Effector memory CD4-positive, alpha-beta T cell (primary cell): ENCODE results near the gene CDH23.

Source experiments
- DNase-seq, 3 donors: peaks; one replicate each; pipeline ENCODE4 v3.0.0-alpha.2; 2020
- H3K27ac ChIP-seq: 2 replicates; pipeline ENCODE4 v1.7.0; 2013; ENCODE audit warnings: mild to moderate bottlenecking, low read length, moderate library complexity; ENCODE audit not compliant: insufficient read depth, poor library complexity, severe bottlenecking
- H3K27me3 ChIP-seq: replicated peaks from 2 replicates; pipeline ENCODE4 v1.7.0; 2013; ENCODE audit warnings: mild to moderate bottlenecking, low read length; ENCODE audit not compliant: insufficient read depth, control insufficient read depth, poor library complexity, severe bottlenecking
- H3K36me3 ChIP-seq: 2 replicates; pipeline ENCODE4 v1.7.0; 2013; ENCODE audit warnings: mild to moderate bottlenecking, low read length, moderate library complexity; ENCODE audit not compliant: control insufficient read depth, insufficient read depth
- H3K4me1 ChIP-seq: 2 replicates; pipeline ENCODE4 v1.7.0; 2013; ENCODE audit warnings: low read length, mild to moderate bottlenecking; ENCODE audit not compliant: control insufficient read depth, insufficient read depth, poor library complexity, severe bottlenecking
- H3K4me3 ChIP-seq: 2 replicates; pipeline ENCODE4 v1.7.0; 2013; ENCODE audit warnings: low read length, low read depth, mild to moderate bottlenecking; ENCODE audit not compliant: insufficient read depth, poor library complexity, severe bottlenecking
- H3K9me3 ChIP-seq: 2 replicates; pipeline ENCODE4 v1.7.0; 2013; ENCODE audit warnings: mild to moderate bottlenecking, low read length, moderate library complexity; ENCODE audit not compliant: control insufficient read depth

The CDH23 gene

GRCh38 chr10:71637305-71637704 is 240.6 kb downstream of the CDH23 start:
- no peak overlapping the region for H3K27ac ChIP-seq
- H3K4me1 ChIP-seq = no peaks in the 10 kb centered on the region
- no peaks in the 10 kb centered on the region for H3K27me3 ChIP-seq
- no peaks in the 10 kb centered on the region for H3K9me3 ChIP-seq
- H3K4me3 ChIP-seq = no peak overlapping the region
- H3K36me3 ChIP-seq = no peaks in the 10 kb centered on the region
- no peak for DNase-seq

DNA sequence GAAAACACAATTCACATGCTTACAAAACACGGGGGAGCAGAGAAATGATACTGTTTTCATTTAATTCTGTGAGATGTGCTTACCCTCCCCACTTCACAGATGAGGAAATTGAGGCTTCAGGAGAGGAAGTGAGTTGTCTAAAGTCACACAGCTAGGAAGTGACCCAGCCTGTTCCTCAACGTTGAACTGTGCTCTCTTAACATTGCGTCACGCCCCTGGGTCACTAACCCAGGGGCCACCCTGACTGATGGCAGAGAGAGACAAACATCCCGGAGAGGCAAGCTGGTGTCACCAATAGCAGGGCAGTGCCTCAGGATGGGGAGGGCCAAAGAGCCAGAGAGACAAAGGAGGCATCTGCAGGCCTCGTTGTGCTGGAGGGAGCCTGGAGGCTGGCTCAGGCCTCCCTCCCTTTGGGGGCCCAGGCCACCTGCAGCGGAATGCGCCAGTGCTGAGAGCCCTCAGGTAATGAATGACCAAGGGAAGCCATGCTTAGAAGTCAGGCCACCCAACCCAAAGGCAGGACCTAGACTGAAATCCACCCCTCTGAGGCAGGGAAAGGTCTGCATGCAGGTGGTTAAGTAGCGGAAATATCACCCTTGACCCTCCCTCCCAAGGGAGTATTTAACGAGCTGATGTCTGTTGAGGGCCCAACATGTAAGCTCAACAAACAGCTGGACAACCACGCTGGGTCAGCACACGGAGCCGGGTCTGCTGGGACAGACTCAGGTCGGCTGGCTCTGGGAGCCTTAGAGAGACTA is 241.5 kb downstream of the CDH23 start:
- no peaks in the 10 kb centered on the region for H3K4me1 ChIP-seq
- H3K36me3 ChIP-seq = no peaks in the 10 kb centered on the region
- no peak for DNase-seq
- no peak overlapping the region for H3K4me3 ChIP-seq
- no peaks in the 10 kb centered on the region for H3K27me3 ChIP-seq
- H3K27ac ChIP-seq = no peak overlapping the region
- no peaks in the 10 kb centered on the region for H3K9me3 ChIP-seq

DNA sequence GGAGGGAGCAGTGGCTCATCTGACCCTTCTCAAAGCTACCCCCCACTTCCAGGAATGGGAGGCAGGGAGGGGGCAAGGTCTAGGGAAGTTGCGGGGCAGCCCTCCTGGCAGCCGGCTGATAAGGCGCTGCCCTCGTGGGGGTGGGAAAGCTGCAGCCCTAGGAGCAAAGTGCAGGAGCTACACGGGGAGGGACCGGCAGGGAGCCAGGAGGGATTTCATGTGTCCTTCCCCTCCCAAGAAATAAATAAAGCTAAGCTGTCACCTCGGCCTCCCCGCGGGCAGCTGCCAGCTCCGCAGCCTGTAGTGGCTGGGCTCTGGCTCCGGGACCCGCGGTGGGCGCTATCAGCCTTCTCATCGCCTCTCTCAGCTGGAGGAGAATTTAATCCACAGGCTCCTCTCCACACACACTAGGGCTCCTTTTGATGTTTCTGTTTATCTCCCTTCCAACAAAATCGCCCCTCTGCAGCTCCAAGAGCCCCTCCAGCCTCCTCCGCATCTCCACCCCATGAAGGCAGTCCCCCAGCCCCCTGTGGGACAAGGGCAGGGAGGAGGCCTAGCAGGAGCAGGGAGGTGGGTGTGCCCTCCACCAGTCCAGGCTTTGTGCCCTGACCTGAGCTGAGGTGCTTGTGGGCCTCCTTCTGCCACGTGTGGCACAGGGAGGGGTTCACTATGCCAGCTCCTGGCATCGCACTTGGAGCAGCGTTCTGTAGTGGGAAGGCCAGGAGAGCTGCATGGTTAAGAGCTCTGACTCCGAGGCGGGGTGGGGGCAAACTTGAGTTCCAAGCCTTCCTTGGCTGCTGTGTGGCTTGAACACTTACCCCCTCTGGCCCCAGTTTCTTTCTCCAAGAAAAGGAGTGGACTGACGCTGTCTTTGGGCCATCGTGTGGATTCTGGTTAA is 242.4 kb downstream of the CDH23 start:
- H3K27ac ChIP-seq = no peak overlapping the region
- H3K27me3 ChIP-seq = no peaks in the 10 kb centered on the region
- no peak for DNase-seq
- H3K9me3 ChIP-seq = no peaks in the 10 kb centered on the region
- no peaks in the 10 kb centered on the region for H3K36me3 ChIP-seq
- no peak overlapping the region for H3K4me3 ChIP-seq
- no peaks in the 10 kb centered on the region for H3K4me1 ChIP-seq

DNA sequence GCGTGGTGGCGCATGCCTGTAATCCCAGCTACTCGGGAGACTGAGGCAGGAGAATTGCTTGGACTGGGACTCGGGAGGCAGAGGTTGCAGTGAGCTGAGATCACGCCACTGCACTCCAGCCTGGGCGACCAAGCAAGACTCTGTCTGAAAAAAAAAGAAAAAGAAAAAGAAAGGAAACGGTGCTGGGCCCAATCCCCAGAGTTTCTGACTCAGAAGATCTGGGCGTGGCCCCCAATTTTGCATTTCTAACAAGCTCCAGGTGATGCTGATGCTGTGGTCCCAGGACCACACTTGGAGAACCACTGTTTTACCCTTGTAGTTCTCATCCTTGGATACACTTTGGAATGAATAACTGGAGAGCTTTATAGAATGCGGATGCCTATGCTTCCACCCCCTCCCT is 243.9 kb downstream of the CDH23 start:
- Histone ChIP-seq H3K4me3 (no peak overlapping the region), H3K27me3 (no peaks in the 10 kb centered on the region)

DNA sequence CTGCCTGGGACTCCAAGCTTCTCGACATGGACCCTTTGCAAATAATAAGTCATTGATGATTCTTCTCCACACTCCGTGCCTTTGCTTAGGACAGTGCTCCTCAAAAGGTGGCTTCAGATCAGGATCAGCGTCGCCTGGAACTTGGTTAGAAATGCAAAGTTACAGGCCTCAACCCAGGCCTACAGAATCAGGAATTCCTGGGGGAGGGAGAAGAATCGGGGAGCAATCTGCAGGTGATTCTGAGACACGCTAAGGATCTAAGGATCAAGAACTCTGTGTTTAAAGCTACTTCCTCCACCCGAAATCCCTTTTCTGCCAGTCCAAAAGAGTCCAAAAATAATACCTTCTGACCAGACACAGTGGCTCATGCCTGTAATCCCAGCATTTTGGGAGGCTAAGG is 244.7 kb downstream of the CDH23 start:
- H3K27me3 ChIP-seq = no peaks in the 10 kb centered on the region
- no peaks in the 10 kb centered on the region for H3K36me3 ChIP-seq
- H3K4me1 ChIP-seq = no peaks in the 10 kb centered on the region
- DNase-seq = no peak
- H3K27ac ChIP-seq = no peak overlapping the region
- H3K4me3 ChIP-seq = no peak overlapping the region
- H3K9me3 ChIP-seq = no peaks in the 10 kb centered on the region

More for the DNA sequence above, 243.9 kb downstream of the CDH23 start:
- DNase-seq = no peak
- no peaks in the 10 kb centered on the region for H3K9me3 ChIP-seq
- H3K27ac ChIP-seq = no peak overlapping the region
- no peaks in the 10 kb centered on the region for H3K36me3 ChIP-seq
- H3K4me1 ChIP-seq = no peaks in the 10 kb centered on the region

DNA sequence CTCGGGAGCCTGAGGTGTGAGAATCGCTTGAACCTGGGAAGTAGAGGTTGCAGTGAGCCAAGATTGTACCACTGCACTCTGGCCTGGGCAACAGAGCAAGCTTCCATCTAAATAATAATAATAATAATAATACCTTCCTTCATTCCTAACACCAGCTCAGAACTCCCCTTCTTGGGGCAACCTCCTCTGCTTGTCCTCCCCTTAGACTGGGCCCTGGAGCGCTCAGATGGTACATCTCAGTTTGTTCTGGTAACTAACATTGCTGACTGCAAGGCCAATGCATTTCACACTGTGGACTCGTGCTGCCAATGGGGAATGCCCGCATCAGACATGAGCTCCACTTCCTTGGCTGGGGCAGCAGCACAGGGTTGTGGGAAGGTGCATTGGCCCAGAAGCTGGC is 245.3 kb downstream of the CDH23 start:
- Histone ChIP-seq H3K27ac (no peak overlapping the region), H3K9me3 (no peaks in the 10 kb centered on the region), H3K36me3 (no peaks in the 10 kb centered on the region), H3K4me3 (no peak overlapping the region), H3K4me1 (no peaks in the 10 kb centered on the region), H3K27me3 (no peaks in the 10 kb centered on the region)
- no peak for DNase-seq

DNA sequence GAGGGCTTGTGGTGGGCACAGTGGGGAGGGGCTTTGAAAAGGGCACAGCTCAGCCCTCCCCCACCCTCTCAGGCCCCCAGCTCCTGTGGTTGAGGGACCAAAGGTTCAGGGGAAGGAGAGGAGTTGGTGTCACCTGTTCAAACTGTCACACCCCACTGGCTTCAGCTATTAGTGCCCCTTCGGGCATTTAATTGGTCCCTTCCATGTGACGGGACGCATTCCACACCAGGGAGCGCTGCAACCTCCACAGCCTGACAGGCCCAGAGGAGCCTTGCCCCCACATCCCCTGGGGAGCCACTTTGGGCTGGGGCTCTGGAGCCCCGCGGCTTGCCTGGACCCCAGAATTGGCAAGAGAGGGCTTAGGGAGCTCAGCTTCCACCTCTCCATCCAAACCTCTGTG is 247.2 kb downstream of the CDH23 start:
- Histone ChIP-seq H3K36me3 (no peaks in the 10 kb centered on the region), H3K4me1 (no peaks in the 10 kb centered on the region), H3K27me3 (no peaks in the 10 kb centered on the region), H3K4me3 (no peak overlapping the region), H3K9me3 (no peaks in the 10 kb centered on the region), H3K27ac (no peak overlapping the region)
- DNase-seq = no peak

- Histone ChIP-seq H3K27me3 (no peaks in the 10 kb centered on the region), H3K9me3 (no peaks in the 10 kb centered on the region), H3K4me3 (no peak overlapping the region), H3K27ac (no peak overlapping the region), H3K4me1 (no peaks in the 10 kb centered on the region), H3K36me3 (no peaks in the 10 kb centered on the region)
- no peak for DNase-seq
Observed at GRCh38 chr10:71644307-71645180, 247.8 kb downstream of the CDH23 start.

DNA sequence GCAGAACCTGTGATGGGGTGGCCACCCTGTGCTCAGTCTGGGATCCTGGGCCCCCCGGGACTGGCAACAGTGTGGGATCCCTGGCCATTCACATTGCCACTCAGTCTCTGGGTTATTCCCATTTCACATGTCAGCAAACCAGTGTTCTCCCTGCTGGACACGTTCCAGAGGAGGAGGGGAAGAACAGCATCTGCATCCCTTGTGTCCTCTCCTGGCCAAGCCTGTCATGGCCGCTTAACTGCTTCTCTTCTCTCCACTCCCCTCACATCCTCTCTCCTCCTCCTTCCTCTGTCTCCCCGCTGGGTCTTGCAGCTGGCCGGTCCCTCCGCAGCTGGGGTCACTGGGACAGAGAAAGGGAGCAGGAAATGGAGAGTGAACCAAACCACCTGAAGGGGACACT is 248.5 kb downstream of the CDH23 start:
- Histone ChIP-seq H3K36me3 (no peaks in the 10 kb centered on the region), H3K27ac (no peak overlapping the region), H3K27me3 (no peaks in the 10 kb centered on the region), H3K4me1 (no peaks in the 10 kb centered on the region), H3K4me3 (no peak overlapping the region), H3K9me3 (no peaks in the 10 kb centered on the region)
- DNase-seq = no peak
